ENCODE data around the gene OR6X1.

Gene OR6X1

GRCh38 chr11:123754101-123754568, at the start of gene OR6X1:
Gene OR6X1 (minus strand): TSS chr11:123754518. CDS start chr11:123754518, 0 bp downstream.
- no peak for TF ChIP-seq POLR2A (IDR thresholded peaks at IDR 0.05; ENCODE audit: low read length)
- TF ChIP-seq GATA1 (IDR thresholded peaks at IDR 0.05; ENCODE audit: low read depth, low read length): no peak
- DNase-seq: no peak

- no peak for DNase-seq
- TF ChIP-seq POLR2A (IDR thresholded peaks at IDR 0.05; ENCODE audit: low read length): no peak
- no peak for TF ChIP-seq GATA1 (IDR thresholded peaks at IDR 0.05; ENCODE audit: low read depth, low read length)
These were observed 47.4 kb upstream of the OR6X1 start for GRCh38 chr11:123801765-123802164.

GRCh38 chr11:123800036-123800435, 45.7 kb upstream of the OR6X1 start:
- TF ChIP-seq GATA1 (IDR thresholded peaks at IDR 0.05; ENCODE audit: low read depth, low read length): no peak
- TF ChIP-seq POLR2A (IDR thresholded peaks at IDR 0.05; ENCODE audit: low read length): no peak
- DNase-seq: no peak

GRCh38 chr11:123799438-123799837, 45.1 kb upstream of the OR6X1 start:
- no peak for DNase-seq
- TF ChIP-seq GATA1 (IDR thresholded peaks at IDR 0.05; ENCODE audit: low read depth, low read length): no peak
- no peak for TF ChIP-seq POLR2A (IDR thresholded peaks at IDR 0.05; ENCODE audit: low read length)

GRCh38 chr11:123798513-123799252, 44.4 kb upstream of the OR6X1 start:
- TF ChIP-seq GATA1 (IDR thresholded peaks at IDR 0.05; ENCODE audit: low read depth, low read length) (no peak), POLR2A (IDR thresholded peaks at IDR 0.05; ENCODE audit: low read length) (no peak)
- no peak for DNase-seq

GRCh38 chr11:123798079-123798478, 43.8 kb upstream of the OR6X1 start:
- no peak for TF ChIP-seq POLR2A (IDR thresholded peaks at IDR 0.05; ENCODE audit: low read length)
- DNase-seq: no peak

GRCh38 chr11:123797541-123797940, 43.2 kb upstream of the OR6X1 start:
- DNase-seq: no peak
- TF ChIP-seq POLR2A (IDR thresholded peaks at IDR 0.05; ENCODE audit: low read length): no peak

GRCh38 chr11:123797114-123797513, 42.8 kb upstream of the OR6X1 start:
- no peak for DNase-seq
- TF ChIP-seq GATA1 (IDR thresholded peaks at IDR 0.05; ENCODE audit: low read depth, low read length) (no peak), POLR2A (IDR thresholded peaks at IDR 0.05; ENCODE audit: low read length) (no peak)

- no peak for TF ChIP-seq POLR2A (IDR thresholded peaks at IDR 0.05; ENCODE audit: low read length)
- no peak for TF ChIP-seq GATA1 (IDR thresholded peaks at IDR 0.05; ENCODE audit: low read depth, low read length)
- DNase-seq: no peak
These were observed 41.9 kb upstream of the OR6X1 start for GRCh38 chr11:123796226-123796625.

GRCh38 chr11:123783536-123783935, 29.2 kb upstream of the OR6X1 start:
- DNase-seq: no peak
- no peak for TF ChIP-seq GATA1 (IDR thresholded peaks at IDR 0.05; ENCODE audit: low read depth, low read length)

- TF ChIP-seq GATA1 (IDR thresholded peaks at IDR 0.05; ENCODE audit: low read depth, low read length): no peak
- TF ChIP-seq POLR2A (IDR thresholded peaks at IDR 0.05; ENCODE audit: low read length): no peak
- DNase-seq: no peak
These were observed 24.2 kb upstream of the OR6X1 start for GRCh38 chr11:123778511-123778910.

GRCh38 chr11:123775715-123776549, 21.6 kb upstream of the OR6X1 start:
- TF ChIP-seq POLR2A (IDR thresholded peaks at IDR 0.05; ENCODE audit: low read length) (no peak), GATA1 (IDR thresholded peaks at IDR 0.05; ENCODE audit: low read depth, low read length) (no peak)

GRCh38 chr11:123775289-123775688, 21.0 kb upstream of the OR6X1 start:
- no peak for DNase-seq
- no peak for TF ChIP-seq POLR2A (IDR thresholded peaks at IDR 0.05; ENCODE audit: low read length)
- no peak for TF ChIP-seq GATA1 (IDR thresholded peaks at IDR 0.05; ENCODE audit: low read depth, low read length)

More at GRCh38 chr11:123775715-123776549, 21.6 kb upstream of the OR6X1 start:
- no peak for DNase-seq

- no peak for DNase-seq
- TF ChIP-seq POLR2A (IDR thresholded peaks at IDR 0.05; ENCODE audit: low read length) (no peak), GATA1 (IDR thresholded peaks at IDR 0.05; ENCODE audit: low read depth, low read length) (no peak)
These were observed 19.6 kb upstream of the OR6X1 start for GRCh38 chr11:123773959-123774358.

- no peak for DNase-seq
- TF ChIP-seq GATA1 (IDR thresholded peaks at IDR 0.05; ENCODE audit: low read depth, low read length) (no peak), POLR2A (IDR thresholded peaks at IDR 0.05; ENCODE audit: low read length) (no peak)
These were observed 18.7 kb upstream of the OR6X1 start for GRCh38 chr11:123773026-123773425.
